Panc1 (cell line): ENCODE measurements around the gene CLSTN2. TPM values are rescaled to one million over a fixed set of nuclear protein-coding genes. Genes with fewer than 3 reads are reported as not detected.

Experiments used
- ATAC-seq: fragments of 200-7000 bp; cut with Tn5 transposase; 2 replicates; pipeline ENCODE4 v1.9.1; 2020; ENCODE audit warnings: mild to moderate bottlenecking, moderate library complexity
- BruUV-seq: library from RNA; stranded (reverse); fragments of 400-500 nt; replicated peaks from 2 replicates; lab custom pipeline; 2021; lab: Mats Ljungman, UMichigan
- CTCF ChIA-PET: fragments of 300-600 bp; sonication (Branson Sonifier 250); formaldehyde crosslinking; loops from one replicate; lab custom pipeline; 2022; ENCODE audit warnings: antibody characterized with exemption; lab: Charles Lee
- POLR2A ChIA-PET: fragments of 300-600 bp; sonication (Branson Sonifier 250); formaldehyde crosslinking; loops from one replicate; lab custom pipeline; 2022; ENCODE audit warnings: antibody characterized with exemption; lab: Charles Lee
- DNase-seq: peaks from one replicate; pipeline ENCODE4 v3.0.0-alpha.2; 2010; ENCODE audit warnings: low read depth, low spot score
- H3K27ac ChIP-seq: 2 replicates; pipeline ENCODE4 v1.5.1; 2011; ENCODE audit warnings: mild to moderate bottlenecking, low read length, inconsistent platforms
- H3K27me3 ChIP-seq: fragments of 200-500 bp; sonication (Bioruptor generic); 2 replicates; pipeline ENCODE4 v1.6.0; 2014; ENCODE audit warnings: low read length, inconsistent platforms; ENCODE audit not compliant: control insufficient read depth, insufficient read depth
- H3K36me3 ChIP-seq: fragments of 200-500 bp; sonication (Bioruptor generic); 2 replicates; pipeline ENCODE4 v1.5.1; 2014; ENCODE audit warnings: inconsistent platforms, mild to moderate bottlenecking, low read length, moderate library complexity; ENCODE audit not compliant: control insufficient read depth, insufficient read depth
- H3K4me1 ChIP-seq: 2 replicates; pipeline ENCODE4 v1.5.1; 2011; ENCODE audit warnings: inconsistent platforms, mild to moderate bottlenecking, low read length, moderate library complexity; ENCODE audit not compliant: control insufficient read depth, insufficient read depth
- H3K4me3 ChIP-seq, 2 experiments: 2 replicates each; pipeline ENCODE4 v1.5.1; 2011 to 2012; ENCODE audit warnings: low read depth in 2 of 2, low read length in 2 of 2, mild to moderate bottlenecking in 2 of 2, inconsistent platforms in 1 of 2, moderate library complexity in 1 of 2
- H3K9me3 ChIP-seq: fragments of 200-500 bp; sonication (Bioruptor generic); 2 replicates; pipeline ENCODE4 v1.5.1; 2014; ENCODE audit warnings: low read depth, mild to moderate bottlenecking, inconsistent platforms, low read length, moderate library complexity; ENCODE audit not compliant: control insufficient read depth, insufficient read depth
- POLR2AphosphoS5 ChIP-seq: IDR thresholded peaks from 2 replicates; pipeline ENCODE4 v1.6.1; 2012; ENCODE audit warnings: mild to moderate bottlenecking, low read depth, low read length, moderate library complexity
- SIN3A ChIP-seq: IDR thresholded peaks from 2 replicates; pipeline ENCODE4 v1.6.1; 2012; ENCODE audit warnings: low read depth, mild to moderate bottlenecking, low read length, moderate library complexity, borderline replicate concordance; ENCODE audit not compliant: insufficient read depth
- TCF7L2 ChIP-seq: IDR thresholded peaks from 2 replicates; pipeline ENCODE4 v1.6.1; 2011; ENCODE audit warnings: mild to moderate bottlenecking, low read depth, low read length, inconsistent platforms
- in situ Hi-C: cut with HindIII; loops from 2 replicates; pipeline ENCODE4 v1.10.0; 2016; ENCODE audit warnings: low sequenced_read_pairs, low pct_unique_long_range_greater_than_20kb
- intact Hi-C: fragments of 100-400 bp; cut with micrococcal nuclease; formaldehyde crosslinking; loops from one replicate; pipeline ENCODE4 v1.10.0; 2022; ENCODE audit not compliant: unreplicated experiment
- total RNA-seq: library from RNA; stranded (reverse); gene quantifications from one replicate; pipeline ENCODE4 v1.2.1, GENCODE V29; 2021; ENCODE audit not compliant: unreplicated experiment
- TF ChIP-seq, protein P1 (sequence below), 2 experiments: IDR thresholded peaks; 2 replicates each; pipeline ENCODE4 v1.6.1; 2011 to 2012; ENCODE audit warnings: low read depth in 2 of 2, control low read depth in 1 of 2, low read length in 1 of 2, mild to moderate bottlenecking in 1 of 2, moderate library complexity in 1 of 2; ENCODE audit not compliant: insufficient read depth in 1 of 2
- TF ChIP-seq, protein P2 (sequence below): fragments of 450-650 bp; IDR thresholded peaks from 2 replicates; pipeline ENCODE4 v1.5.1; 2017; ENCODE audit warnings: mild to moderate bottlenecking

The CLSTN2 gene
- total RNA-seq, 1 experiment from 2014 or later: 0.03 TPM

DNA sequence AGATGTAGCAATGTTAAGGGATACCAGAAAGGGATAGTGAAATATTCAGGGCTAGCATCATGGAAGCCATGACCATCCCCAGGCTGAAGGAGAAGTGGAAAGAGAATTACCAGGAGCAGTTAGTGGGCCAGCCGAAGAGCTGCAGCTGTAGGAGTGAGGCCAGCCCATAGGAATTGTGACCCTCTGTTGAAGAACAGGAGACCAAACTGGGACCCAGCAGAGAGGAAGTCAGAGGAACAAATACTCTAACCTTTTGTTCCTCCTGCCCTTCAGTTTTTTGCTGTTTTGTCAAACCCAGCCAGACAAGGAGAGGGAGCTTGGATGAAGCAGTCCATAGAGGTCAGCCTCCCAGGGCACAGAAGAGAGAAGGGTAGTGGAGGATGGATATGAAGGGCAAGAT, 115.4 kb downstream of the CLSTN2 start:
- H3K36me3 ChIP-seq: no peaks in the 10 kb centered on the region
- H3K9me3 ChIP-seq: no peaks in the 10 kb centered on the region
- no peak overlapping the region for H3K4me3 ChIP-seq
- TF ChIP-seq, protein P1, sequence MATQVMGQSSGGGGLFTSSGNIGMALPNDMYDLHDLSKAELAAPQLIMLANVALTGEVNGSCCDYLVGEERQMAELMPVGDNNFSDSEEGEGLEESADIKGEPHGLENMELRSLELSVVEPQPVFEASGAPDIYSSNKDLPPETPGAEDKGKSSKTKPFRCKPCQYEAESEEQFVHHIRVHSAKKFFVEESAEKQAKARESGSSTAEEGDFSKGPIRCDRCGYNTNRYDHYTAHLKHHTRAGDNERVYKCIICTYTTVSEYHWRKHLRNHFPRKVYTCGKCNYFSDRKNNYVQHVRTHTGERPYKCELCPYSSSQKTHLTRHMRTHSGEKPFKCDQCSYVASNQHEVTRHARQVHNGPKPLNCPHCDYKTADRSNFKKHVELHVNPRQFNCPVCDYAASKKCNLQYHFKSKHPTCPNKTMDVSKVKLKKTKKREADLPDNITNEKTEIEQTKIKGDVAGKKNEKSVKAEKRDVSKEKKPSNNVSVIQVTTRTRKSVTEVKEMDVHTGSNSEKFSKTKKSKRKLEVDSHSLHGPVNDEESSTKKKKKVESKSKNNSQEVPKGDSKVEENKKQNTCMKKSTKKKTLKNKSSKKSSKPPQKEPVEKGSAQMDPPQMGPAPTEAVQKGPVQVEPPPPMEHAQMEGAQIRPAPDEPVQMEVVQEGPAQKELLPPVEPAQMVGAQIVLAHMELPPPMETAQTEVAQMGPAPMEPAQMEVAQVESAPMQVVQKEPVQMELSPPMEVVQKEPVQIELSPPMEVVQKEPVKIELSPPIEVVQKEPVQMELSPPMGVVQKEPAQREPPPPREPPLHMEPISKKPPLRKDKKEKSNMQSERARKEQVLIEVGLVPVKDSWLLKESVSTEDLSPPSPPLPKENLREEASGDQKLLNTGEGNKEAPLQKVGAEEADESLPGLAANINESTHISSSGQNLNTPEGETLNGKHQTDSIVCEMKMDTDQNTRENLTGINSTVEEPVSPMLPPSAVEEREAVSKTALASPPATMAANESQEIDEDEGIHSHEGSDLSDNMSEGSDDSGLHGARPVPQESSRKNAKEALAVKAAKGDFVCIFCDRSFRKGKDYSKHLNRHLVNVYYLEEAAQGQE (IDR thresholded peaks at IDR 0.05; ENCODE audit: insufficient read depth in 1 of 2, low read depth in 2 of 2, low read length in 1 of 2): no peak
- TF ChIP-seq POLR2AphosphoS5 (no peak), SIN3A (no peak), TCF7L2 (no peak)
- TF ChIP-seq, protein P2, sequence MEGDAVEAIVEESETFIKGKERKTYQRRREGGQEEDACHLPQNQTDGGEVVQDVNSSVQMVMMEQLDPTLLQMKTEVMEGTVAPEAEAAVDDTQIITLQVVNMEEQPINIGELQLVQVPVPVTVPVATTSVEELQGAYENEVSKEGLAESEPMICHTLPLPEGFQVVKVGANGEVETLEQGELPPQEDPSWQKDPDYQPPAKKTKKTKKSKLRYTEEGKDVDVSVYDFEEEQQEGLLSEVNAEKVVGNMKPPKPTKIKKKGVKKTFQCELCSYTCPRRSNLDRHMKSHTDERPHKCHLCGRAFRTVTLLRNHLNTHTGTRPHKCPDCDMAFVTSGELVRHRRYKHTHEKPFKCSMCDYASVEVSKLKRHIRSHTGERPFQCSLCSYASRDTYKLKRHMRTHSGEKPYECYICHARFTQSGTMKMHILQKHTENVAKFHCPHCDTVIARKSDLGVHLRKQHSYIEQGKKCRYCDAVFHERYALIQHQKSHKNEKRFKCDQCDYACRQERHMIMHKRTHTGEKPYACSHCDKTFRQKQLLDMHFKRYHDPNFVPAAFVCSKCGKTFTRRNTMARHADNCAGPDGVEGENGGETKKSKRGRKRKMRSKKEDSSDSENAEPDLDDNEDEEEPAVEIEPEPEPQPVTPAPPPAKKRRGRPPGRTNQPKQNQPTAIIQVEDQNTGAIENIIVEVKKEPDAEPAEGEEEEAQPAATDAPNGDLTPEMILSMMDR: no peak
- no peaks in the 10 kb centered on the region for H3K4me1 ChIP-seq
- H3K27me3 ChIP-seq: no peaks in the 10 kb centered on the region; the same call in 1 of the 2 replicates
- ChIA-PET POLR2A (no interaction called here), CTCF (interaction anchor here (0.6 kb wide), 1 partner anchor 654 kb away, joined by 5 read pairs; no protein-coding TSS in a partner anchor)
- in situ Hi-C loops (no loop called here), intact Hi-C loops (no loop called here)
- no peak for ATAC-seq
- no peak for DNase-seq
- no TSS peak for BruUV-seq
- no peak overlapping the region for H3K27ac ChIP-seq

DNA sequence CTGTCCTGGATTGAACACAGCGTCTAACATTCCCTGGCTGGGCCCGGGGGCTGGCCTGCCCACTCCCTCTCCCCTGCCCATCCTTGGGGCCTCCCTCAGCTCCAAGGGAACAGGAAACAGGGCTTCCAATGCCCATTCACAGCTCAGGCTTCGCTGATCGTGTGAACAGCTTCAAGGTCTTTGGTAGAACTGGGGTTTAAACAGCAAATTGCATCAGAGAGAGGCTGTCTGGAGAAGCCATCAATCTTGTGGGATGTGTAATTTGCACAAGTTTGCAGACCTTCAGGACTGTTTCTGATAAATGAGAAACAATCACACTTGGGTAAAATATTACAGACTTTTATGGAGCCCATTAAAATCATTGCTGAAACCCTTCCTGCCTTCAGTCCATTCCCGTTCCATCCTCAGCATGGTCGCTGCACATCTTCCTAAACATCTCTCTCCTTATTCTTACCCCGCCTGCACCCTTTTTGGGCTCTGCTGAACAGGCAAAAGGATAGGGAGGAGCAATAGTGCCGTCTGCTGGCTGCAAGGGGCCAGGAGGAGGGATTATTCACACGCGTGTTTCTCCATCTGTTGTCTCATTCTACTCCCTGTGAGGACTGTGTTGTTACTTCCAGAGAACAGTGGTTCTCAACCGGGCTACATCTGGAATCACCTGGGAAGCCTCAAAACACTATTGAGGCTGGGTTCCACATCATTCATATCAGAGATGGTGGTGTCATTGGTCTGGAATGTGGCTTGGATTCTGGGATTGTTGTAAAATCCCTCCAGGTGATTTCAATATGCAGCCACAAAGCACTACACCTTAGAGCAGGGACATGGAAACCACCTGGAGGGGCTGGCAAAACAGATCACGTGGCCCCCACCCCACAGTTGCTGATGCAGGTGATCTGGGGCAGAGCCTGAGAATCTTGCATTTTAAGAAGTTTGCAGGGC, 116.3 kb downstream of the CLSTN2 start:
- ChIA-PET CTCF (no interaction called here), POLR2A (no interaction called here)
- BruUV-seq: no TSS peak
- Histone ChIP-seq H3K27ac (no peak overlapping the region), H3K27me3 (no peaks in the 10 kb centered on the region; the same call in 1 of the 2 replicates), H3K36me3 (no peaks in the 10 kb centered on the region), H3K9me3 (no peaks in the 10 kb centered on the region), H3K4me1 (no peaks in the 10 kb centered on the region), H3K4me3 (no peak overlapping the region)
- TF ChIP-seq, protein P2: peak; percentile 65
- TF ChIP-seq SIN3A: no peak
- ATAC-seq: no peak
- intact Hi-C loops (no loop called here), in situ Hi-C loops (no loop called here)
- no peak for DNase-seq
